Measurements from ENCODE around the gene RGS11. TPM values are rescaled to one million over a fixed set of nuclear protein-coding genes. Genes with fewer than 3 reads are reported as not detected.
"Not testable (repeated sequence)": the region's sequence is repeated elsewhere in the genome, so short reads cannot be mapped to it uniquely, and the experiment has no call there.

Gene RGS11
- total RNA-seq, 1 donor from 2014 or later, result 0.70 TPM

GRCh38 chr16:280991-281659, 5.4 kb upstream of the RGS11 start:
- DNase-seq (ENCODE audit: low spot score), result no peak

GRCh38 chr16:280552-280951, 4.8 kb upstream of the RGS11 start, which contains the start of gene ARHGDIG:
TSS of gene ARHGDIG (plus strand) at chr16:280591. CDS start at chr16:280681, 90 bp downstream.
- DNase-seq (ENCODE audit: low spot score), result no peak
- no peak for ATAC-seq

More at GRCh38 chr16:280991-281659, 5.4 kb upstream of the RGS11 start:
- no peak for ATAC-seq

GRCh38 chr16:280005-280460, 4.3 kb upstream of the RGS11 start:
- ATAC-seq (no peak), DNase-seq (ENCODE audit: low spot score) (no peak)

- ATAC-seq (no peak), DNase-seq (ENCODE audit: low spot score) (no peak)
Measured at GRCh38 chr16:279531-279930, 3.8 kb upstream of the RGS11 start.

- DNase-seq (ENCODE audit: low spot score), result no peak
Measured at GRCh38 chr16:278863-279366, 3.2 kb upstream of the RGS11 start.

GRCh38 chr16:276426-277077, 808 bp upstream of the RGS11 start:
- no peak for DNase-seq (ENCODE audit: low spot score)
- peak; percentile 9 for ATAC-seq

More at GRCh38 chr16:278863-279366, 3.2 kb upstream of the RGS11 start:
- ATAC-seq, result no peak

GRCh38 chr16:275041-275641, 603 bp downstream of the RGS11 start:
- ATAC-seq (peak; percentile 8), DNase-seq (ENCODE audit: low spot score) (no peak)

GRCh38 chr16:273547-274421, 2.0 kb downstream of the RGS11 start:
- no peak for DNase-seq (ENCODE audit: low spot score)
- ATAC-seq, result peak; percentile 12

- no peak for ATAC-seq
- no peak for DNase-seq (ENCODE audit: low spot score)
Measured at GRCh38 chr16:272633-273546, 2.9 kb downstream of the RGS11 start.

- DNase-seq (ENCODE audit: low spot score) (no peak), ATAC-seq (no peak)
Measured at GRCh38 chr16:270381-271255, 5.1 kb downstream of the RGS11 start.

- ATAC-seq, result no peak
- no peak for DNase-seq (ENCODE audit: low spot score)
Measured at GRCh38 chr16:269061-269796, 6.5 kb downstream of the RGS11 start.

- ATAC-seq, result no peak
Measured at GRCh38 chr16:268141-269053, 7.3 kb downstream of the RGS11 start.

GRCh38 chr16:267562-267961, 8.2 kb downstream of the RGS11 start:
- not testable (repeated sequence) for DNase-seq (ENCODE audit: low spot score); ATAC-seq

More at GRCh38 chr16:268141-269053, 7.3 kb downstream of the RGS11 start:
- DNase-seq (ENCODE audit: low spot score), result no peak

- DNase-seq (ENCODE audit: low spot score) (no peak), ATAC-seq (peak; percentile 20)
Measured at GRCh38 chr16:266258-267164, 9.2 kb downstream of the RGS11 start.

GRCh38 chr16:265711-266110, 10.0 kb downstream of the RGS11 start:
- ATAC-seq (no peak), DNase-seq (ENCODE audit: low spot score) (no peak)

GRCh38 chr16:265002-265529, 10.7 kb downstream of the RGS11 start:
- ATAC-seq (no peak), DNase-seq (ENCODE audit: low spot score) (no peak)

All from left lobe of liver (tissue), 2 donors.